GM19099 (cell line): ENCODE data around the gene HOMER1.

Experiments
- POLR2A ChIP-seq: IDR thresholded peaks from 3 replicates; pipeline ENCODE4 v1.6.1; 2011; ENCODE audit warnings: low read depth; ENCODE audit not compliant: insufficient read length; ENCODE audit errors: extremely low read depth

HOMER1 gene

DNA sequence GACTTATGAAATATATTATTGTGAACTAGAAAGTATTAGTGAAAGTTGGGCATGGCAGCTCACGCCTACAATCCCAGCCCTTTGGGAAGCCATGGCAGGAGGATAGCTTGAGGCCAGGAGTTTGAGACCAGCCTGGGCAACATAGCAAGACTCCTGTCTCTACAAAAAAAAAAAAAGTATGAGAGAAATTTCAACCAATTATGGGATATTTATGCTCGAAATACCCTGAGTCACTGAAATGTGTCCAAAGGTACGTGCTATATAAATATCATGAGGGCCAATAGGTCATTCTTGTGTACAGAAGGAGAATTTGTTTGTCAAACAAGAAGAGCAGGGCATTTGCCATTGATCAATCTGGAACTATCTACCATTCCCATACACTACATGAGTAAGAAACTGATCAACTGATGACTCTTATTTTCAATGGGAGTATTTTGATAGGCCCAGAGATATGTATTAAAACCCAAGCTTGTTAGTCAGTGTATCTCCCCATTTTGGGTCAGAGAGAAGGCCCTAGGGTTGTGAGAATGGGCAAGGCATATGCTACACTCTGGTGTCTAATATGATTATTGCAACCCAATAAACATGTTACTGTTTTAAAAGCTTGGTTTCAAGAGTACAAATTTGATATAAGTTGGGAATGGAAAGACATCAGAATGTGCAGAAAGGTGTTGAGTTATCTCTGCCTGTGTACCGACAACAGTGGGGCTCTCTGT is 21.7 kb upstream of the HOMER1 start:
- no peak for TF ChIP-seq POLR2A

DNA sequence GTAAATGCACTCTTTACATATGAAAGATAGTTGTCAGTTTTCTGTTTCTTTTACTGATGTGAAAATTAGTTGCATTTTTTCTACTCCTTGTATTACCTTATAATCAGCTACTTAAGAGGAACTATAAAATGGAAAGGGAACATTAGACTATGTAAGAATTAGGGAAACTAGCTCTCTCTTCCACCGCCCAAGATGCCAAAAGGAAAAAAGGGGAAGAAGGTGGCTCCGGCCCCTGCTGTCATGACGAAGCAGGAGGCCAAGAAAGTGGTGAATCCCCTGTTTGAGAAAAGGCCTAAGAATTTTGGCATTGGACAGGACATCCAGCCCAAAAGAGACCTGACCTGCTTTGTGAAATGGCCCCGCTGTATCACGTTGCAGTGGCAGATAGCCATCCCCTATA is 15.2 kb upstream of the HOMER1 start:
- TF ChIP-seq POLR2A, result no peak

GRCh38 chr5:79527431-79527830 is 13.5 kb upstream of the HOMER1 start:
- TF ChIP-seq POLR2A, result no peak

GRCh38 chr5:79526928-79527327 is 13.0 kb upstream of the HOMER1 start:
- TF ChIP-seq POLR2A, result no peak

- TF ChIP-seq POLR2A, result no peak
These were observed 12.6 kb upstream of the HOMER1 start for GRCh38 chr5:79526493-79526892.

DNA sequence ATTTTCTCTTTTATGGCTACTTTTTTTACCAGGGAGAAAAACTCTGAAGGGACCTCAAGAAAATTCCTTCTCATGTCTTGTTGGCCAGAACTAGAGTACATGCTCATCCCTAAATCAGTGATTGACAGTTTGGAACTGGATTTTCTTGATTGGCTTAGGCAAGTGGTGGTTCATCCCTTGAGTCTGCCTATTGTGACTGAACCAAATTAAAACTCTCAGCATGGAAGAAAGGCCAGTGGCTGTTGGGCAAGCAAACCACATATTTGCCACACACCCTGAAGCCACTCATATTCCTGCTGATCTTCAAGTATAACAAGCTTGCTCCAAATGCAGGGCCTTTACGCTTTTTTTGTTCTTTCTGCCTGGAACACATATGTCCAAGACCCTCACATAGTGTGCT is 7.2 kb upstream of the HOMER1 start:
- TF ChIP-seq POLR2A, result no peak

DNA sequence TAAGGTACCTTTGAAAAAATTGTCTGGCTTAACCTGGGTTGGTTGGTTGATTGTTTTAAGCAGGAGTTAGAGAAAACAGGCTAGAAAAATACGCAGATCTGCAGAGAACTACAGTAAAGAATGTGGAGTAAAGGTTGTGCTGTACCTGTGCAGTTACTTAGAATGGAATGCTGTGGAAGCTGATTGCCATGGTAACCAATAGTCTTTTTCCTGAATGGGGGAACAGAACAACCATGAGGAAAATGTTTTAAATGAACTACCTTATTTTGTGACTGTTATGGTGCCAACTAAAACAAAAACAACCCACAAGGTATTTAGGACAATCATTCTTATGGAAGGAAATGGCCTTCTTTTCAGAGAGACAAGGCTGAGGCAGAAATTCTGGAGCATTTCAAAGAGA is 4.8 kb upstream of the HOMER1 start:
- TF ChIP-seq POLR2A, result no peak

GRCh38 chr5:79517601-79518000 is 3.7 kb upstream of the HOMER1 start:
- no peak for TF ChIP-seq POLR2A

DNA sequence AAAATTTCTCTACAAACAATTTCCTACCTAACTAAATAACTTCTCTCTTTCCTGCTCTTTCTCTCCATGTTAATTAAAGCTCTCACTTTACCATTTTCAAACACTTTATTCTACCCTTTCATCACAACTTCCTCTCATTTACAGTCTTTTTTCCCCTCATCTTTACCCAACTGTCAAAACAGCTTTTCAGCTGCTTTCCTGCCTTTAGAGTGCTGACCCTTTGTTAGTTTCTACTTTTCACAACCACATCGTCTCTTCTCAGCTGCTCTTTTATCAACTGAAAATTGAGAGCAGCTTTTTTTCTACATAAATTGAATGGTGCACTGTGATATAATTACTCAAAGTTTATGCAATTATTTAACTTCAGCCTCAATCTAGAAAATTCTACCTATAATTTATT is 3.1 kb upstream of the HOMER1 start:
- no peak for TF ChIP-seq POLR2A

DNA sequence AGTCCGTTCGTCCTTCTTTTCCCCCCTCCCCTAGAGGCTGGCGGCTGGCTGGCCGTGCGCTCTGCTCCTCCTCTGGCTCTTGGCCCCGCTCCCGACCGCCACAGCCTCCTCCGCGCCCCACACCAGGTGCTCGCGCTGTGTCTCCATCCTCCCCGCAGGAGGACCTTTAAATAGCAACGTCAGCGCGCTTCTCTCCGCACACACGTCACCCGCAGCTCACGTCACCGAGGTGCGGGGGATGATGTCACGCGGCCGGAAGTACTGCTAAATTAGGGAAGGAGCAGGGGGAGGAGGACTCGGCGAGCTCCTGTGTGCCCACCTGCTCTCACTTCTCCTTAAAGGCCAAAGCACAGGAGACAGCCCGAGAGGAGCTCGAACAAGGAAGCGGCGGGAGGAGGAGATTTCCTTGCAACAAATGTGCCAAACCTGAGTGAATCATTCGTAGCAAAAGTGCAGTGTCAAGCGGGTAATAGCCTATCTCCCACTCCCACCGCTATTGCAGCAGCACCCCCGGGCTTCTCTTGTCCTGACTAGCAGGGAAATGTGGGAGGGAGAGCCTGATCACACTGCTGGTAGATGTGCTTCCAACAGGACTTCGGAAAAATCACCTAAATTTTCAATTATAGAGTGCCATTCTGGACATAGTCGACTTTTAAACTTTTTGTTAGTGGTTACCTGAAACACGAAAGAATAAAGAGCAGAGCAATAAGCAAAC is 614 bp upstream of the HOMER1 start:
- TF ChIP-seq POLR2A, result peak; percentile 85

DNA sequence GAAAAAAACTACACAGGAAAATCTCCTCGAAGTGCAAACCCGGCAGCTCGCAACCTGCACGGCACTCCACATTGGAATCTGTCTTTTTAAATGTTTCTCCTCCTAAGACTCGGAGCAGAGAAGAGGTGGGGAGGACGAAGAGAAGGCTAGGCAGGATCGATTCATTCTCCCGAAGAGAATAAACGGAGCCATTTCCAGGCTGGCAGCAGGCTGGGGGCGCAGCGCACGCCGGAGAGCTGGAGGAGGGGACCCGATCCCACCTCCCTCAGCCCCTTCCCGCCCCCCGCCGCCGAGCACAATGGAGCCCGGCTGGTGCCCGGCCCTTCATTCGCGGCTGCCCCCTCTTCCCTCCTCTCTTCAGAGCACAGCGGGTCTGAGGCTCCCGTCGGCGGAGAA is 628 bp downstream of the HOMER1 start:
- TF ChIP-seq POLR2A, result no peak

- no peak for TF ChIP-seq POLR2A
These were observed 1.2 kb downstream of the HOMER1 start for GRCh38 chr5:79512471-79513307.

DNA sequence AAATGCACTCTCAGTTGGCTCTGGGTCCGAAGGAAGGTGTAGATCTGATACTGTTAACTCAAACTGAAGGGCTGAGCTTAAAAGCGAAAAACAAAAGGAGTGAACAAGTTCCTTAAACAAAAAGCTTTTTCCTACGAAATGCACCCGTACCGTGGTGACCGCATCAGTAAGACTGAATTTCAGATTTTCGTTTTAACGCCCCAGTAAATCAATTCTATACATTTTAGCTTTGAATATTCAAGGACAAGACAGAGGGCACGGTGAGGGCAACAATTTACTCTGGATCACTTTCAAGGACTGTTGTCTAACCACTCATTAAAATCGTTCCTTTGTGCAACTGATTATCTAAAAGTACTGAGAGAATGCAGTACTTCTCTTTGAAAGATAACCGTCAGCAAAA is 1.9 kb downstream of the HOMER1 start:
- TF ChIP-seq POLR2A, result no peak

DNA sequence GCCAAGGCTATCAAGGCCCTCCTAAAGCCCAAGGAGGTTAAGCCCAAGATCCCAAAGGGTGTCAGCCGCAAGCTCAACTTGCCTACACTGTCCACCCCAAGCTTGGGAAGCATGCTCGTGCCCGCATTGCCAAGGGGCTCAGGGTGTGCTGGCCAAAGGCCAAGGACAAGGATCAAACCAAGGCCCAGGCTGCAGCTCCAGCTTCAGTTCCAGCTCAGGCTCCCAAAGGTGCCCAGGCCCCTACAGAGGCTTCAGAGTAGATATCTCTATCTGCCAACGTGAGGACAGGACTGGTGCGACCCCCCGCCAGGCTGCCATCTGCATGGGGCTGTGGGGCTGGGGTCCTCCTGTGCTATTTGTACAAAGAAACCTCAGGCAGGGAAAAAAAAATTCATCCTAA is 3.3 kb downstream of the HOMER1 start:
- TF ChIP-seq POLR2A, result no peak

DNA sequence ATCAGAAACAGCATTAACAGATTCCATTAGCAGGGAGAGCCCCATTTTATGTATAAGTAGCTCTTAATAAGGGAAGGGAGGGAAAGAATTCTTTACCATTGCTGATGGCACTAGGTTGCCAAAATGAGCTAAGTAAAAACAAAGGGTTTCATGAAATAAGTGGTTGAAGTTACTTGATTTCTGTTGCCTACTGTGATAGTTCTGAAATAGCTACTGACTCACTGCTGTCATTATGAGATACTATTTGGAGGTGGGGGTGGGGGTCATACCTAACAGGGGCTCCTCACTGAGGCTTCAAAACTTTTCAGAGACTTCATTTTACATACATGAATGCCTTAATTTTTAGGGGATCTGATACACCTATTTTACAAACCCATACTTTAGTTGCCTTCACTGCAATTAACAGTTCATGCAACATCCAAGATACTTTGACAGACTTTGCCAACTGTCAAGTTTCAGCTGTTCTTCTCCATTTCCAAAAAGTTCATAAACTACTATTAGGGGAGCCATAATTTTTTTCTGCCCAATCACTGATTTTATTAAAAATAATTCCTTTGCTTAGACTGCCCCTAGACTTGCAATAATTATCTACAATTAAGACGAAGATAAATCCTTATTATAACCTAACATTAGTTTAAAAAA is 4.6 kb downstream of the HOMER1 start:
- TF ChIP-seq POLR2A, result no peak
